Heart right ventricle (tissue), 16 donors: ENCODE results near the gene PRG2. TPM values are rescaled to one million over a fixed set of nuclear protein-coding genes. Genes with fewer than 3 reads are reported as not detected.

Source experiments
- ATAC-seq, 8 donors: fragments of 200-7000 bp; cut with Tn5 transposase; one replicate each; pipeline ENCODE4 v1.9.1; 2020; ENCODE audit warnings: mild to moderate bottlenecking in 8 of 8, moderate library complexity in 8 of 8, moderate number of reproducible peaks in 1 of 8
- DNase-seq, 2 donors: peaks; one replicate each; pipeline ENCODE4 v3.0.0-alpha.2; 2020
- H3K27ac ChIP-seq, 10 donors: fragments of 200-600 bp; sonication (generic) in 2 of 10; one replicate each; pipeline versions ENCODE4 v1.5.0 to v1.8.0; 2020 to 2022; ENCODE audit warnings: mild to moderate bottlenecking in 3 of 10
- H3K27me3 ChIP-seq, 7 donors: fragments of 200-600 bp; one replicate each; pipeline ENCODE4 v1.8.0; 2021 to 2022; ENCODE audit warnings: mild to moderate bottlenecking in 2 of 7
- H3K36me3 ChIP-seq, 9 donors: fragments of 200-600 bp; sonication (generic) in 1 of 9; one replicate each; pipeline versions ENCODE4 v1.5.0 to v1.8.0; 2020 to 2022; ENCODE audit warnings: mild to moderate bottlenecking in 2 of 9
- H3K4me1 ChIP-seq, 9 donors: fragments of 200-600 bp; sonication (generic) in 1 of 9; one replicate each; pipeline versions ENCODE4 v1.5.0 to v1.8.0; 2020 to 2022; ENCODE audit warnings: mild to moderate bottlenecking in 4 of 9
- H3K4me3 ChIP-seq, 10 donors: fragments of 200-600 bp; sonication (generic) in 2 of 10; one replicate each; pipeline versions ENCODE4 v1.5.0 to v1.8.0; 2020 to 2022; ENCODE audit warnings: mild to moderate bottlenecking in 7 of 10, moderate library complexity in 2 of 10
- H3K9me3 ChIP-seq, 11 donors: fragments of 200-600 bp in 10 of 11; sonication (generic) in 2 of 11; one replicate each; pipeline versions ENCODE4 v1.5.0 to v1.8.0; 2013 to 2022; ENCODE audit warnings: mild to moderate bottlenecking in 2 of 11, control low read depth in 1 of 11, moderate library complexity in 1 of 11
- WGBS, 2 donors: extraction: QIAGEN DNeasy Blood & Tissue Kit; methylation state at CpG; one replicate each; pipeline ENCODE4 v1.1.7; 2013; ENCODE audit warnings: inconsistent platforms in 1 of 2; 5-methylcytosine and 5-hydroxymethylcytosine counted together
- intact Hi-C, 10 donors: fragments of 100-400 bp; cut with DNase I; formaldehyde crosslinking; loops; one replicate each; pipeline versions ENCODE4 v1.11.1 to v1.14.2; 2022
- polyA plus RNA-seq, 2 donors: library from polyadenylated mRNA; stranded (reverse); fragments of 200-250 nt; gene quantifications; one replicate each; pipeline ENCODE4 v1.2.3, GENCODE V29; 2013
- total RNA-seq, 10 donors: library from RNA; stranded (reverse); fragmentation: NEBNext Ultra II Directional in 3 of 10; extraction: Animal tissue kit (Norgen Biotek cat#: 25700) in 3 of 10; gene quantifications; one replicate each; pipeline versions ENCODE4 v1.2.1 to v1.2.4, GENCODE V29; 2021 to 2023
- TF ChIP-seq, protein P1 (sequence below), 9 donors: fragments of 200-600 bp; sonication (generic) in 2 of 9; IDR thresholded peaks; one replicate each; pipeline versions ENCODE4 v1.5.0 to v1.8.0; 2021 to 2022; ENCODE audit warnings: antibody characterized with exemption in 9 of 9, mild to moderate bottlenecking in 5 of 9, moderate library complexity in 1 of 9
- donor health status: Arrhythmogenic right ventricular cardiomyopathy.
- donor health status: ischemic (EF 13 %, LVEDD 7.1; RV severe dilation, severe dysfunction).
- donor health status: healthy with polysubstance abuse.
- donor health status: DM: no; HTN: yes; CAD: no.
- donor health status: DM: no; HTN: no; CAD: no.
- donor health status: ischemic (EF 25% LVEDD 6.9; RV normal size, moderate dysfunction).
- donor health status: ischemic (EF 25% LVEDD 5.7; RV mildly dilated, moderate dysfunction).
- donor health status: healthy.
- donor health status: DM: yes; HTN: yes; CAD: no.
- donor health status: Ischemic cardiomyopathy.
- donor health status: ischemic (EF 35%, LVEDD 5.7; RV mildly dilated, moderate dysfunction).
- donor health status: nonischemic (EF 11% LVEDD 7.7; RV severe dilation, severe dysfunction).
- donor health status: DM: yes; HTN: yes; CAD: no.
- donor health status: PGD.
- donor health status: ischemic (EF 29% LVEDD 5.4; RV normal size, mild dysfunction).
- donor health status: nonischemic (EF 23%, LVEDD 6.1; RV moderate dilation, normal function).

The PRG2 gene
- total and polyA plus RNA-seq, 12 donors: 0.49 TPM; not detected in 11

DNA sequence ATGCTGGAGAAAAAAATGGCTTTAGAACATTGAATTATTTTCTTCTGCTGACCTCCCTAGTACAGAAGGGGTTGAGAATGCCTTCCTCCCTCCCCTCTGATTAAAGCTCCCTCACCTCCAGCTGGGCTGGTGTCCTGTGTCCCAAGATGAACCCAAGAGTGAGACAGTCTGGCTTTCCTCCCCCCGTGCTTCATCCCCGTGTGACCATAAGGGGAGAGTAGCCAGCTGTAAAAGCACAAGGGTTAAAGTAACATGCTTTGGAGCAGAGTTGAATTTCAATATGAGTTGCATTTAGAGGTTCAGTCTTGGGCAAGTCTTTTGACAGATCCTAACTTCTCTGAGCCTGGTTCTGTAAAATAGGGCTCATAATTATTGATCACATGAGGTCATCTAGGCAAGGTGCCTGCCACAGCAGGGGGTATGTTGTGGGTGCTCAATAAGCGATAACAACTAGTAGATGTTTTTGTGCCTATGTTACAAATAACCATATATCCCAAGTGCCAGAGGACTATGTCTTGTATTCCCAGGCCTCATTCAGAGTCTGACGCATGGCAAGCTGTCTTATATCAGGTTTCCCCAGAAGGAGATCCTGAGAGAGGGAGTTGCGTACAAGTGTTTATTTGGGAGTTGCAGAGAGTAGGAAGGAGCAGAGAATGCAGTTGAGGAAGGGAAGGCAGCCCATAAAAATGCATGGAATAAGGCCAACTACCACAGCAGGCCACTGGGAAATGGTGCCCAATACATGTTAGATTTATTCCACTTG, 4.1 kb downstream of the PRG2 start:
- peak in 3 of 8 donors; percentile 37 to 81 (median 40) for ATAC-seq
- Histone ChIP-seq H3K27me3 (no peaks in the 10 kb centered on the region), H3K36me3 (no peaks in the 10 kb centered on the region), H3K4me3 (no peak overlapping the region), H3K4me1 (peaks cover 0 to 16% (median 0%) of the 10 kb centered on the region in 9 donors), H3K9me3 (no peaks in the 10 kb centered on the region), H3K27ac (peak overlapping the region in 2 of 10 donors; percentile 43 to 55)
- DNase-seq: peak in 1 of 2 donors; percentile 20
- intact Hi-C loops: loop anchor here in 1 of 10 donors (2.0 kb wide), 1 partner anchor 70 kb away; no protein-coding TSS in a partner anchor
- TF ChIP-seq, protein P1, sequence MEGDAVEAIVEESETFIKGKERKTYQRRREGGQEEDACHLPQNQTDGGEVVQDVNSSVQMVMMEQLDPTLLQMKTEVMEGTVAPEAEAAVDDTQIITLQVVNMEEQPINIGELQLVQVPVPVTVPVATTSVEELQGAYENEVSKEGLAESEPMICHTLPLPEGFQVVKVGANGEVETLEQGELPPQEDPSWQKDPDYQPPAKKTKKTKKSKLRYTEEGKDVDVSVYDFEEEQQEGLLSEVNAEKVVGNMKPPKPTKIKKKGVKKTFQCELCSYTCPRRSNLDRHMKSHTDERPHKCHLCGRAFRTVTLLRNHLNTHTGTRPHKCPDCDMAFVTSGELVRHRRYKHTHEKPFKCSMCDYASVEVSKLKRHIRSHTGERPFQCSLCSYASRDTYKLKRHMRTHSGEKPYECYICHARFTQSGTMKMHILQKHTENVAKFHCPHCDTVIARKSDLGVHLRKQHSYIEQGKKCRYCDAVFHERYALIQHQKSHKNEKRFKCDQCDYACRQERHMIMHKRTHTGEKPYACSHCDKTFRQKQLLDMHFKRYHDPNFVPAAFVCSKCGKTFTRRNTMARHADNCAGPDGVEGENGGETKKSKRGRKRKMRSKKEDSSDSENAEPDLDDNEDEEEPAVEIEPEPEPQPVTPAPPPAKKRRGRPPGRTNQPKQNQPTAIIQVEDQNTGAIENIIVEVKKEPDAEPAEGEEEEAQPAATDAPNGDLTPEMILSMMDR (IDR thresholded peaks at IDR 0.05): no peak
- 65 to 69% methylated on average over 5 of the region's 5 CpGs for WGBS, 2 donors

DNA sequence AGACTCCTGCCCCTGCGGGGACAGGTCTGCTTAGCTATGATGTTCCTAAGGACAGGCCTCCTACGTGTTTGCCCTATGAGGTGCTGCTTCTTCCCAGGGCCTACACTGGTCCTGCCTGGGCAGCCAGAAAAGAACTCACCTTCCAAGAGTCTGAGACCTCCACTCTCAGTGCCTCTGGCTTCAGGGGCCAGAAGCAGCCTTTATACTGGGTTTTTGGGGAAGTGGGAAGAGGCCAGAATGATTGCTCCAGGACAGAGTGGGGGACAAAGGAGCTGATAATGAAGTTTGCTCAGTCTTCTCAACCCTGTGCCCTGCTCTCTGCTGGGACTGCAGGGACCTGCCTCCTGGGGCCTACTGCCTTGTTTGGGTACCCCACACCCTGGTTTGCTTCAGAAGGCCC, 9.5 kb downstream of the PRG2 start, which contains the start of gene PRG3:
TSS of gene PRG3 (minus strand) at position 176 of the 400 bp plus-strand sequence. CDS start 442 bp downstream, outside the sequence.
- H3K4me3 ChIP-seq: no peak within 1 kb of the TSS
- ATAC-seq: no peak
- H3K4me1 ChIP-seq: no peaks in the 10 kb centered on the region
- intact Hi-C loops: no loop called here
- H3K27ac ChIP-seq: no peak within 1 kb of the TSS
- no peaks in the 10 kb centered on the region for H3K9me3 ChIP-seq
- H3K36me3 ChIP-seq: no peaks in the 10 kb centered on the region
- TF ChIP-seq, protein P1 (IDR thresholded peaks at IDR 0.05): no peak
- WGBS, 2 donors: 68 to 74% methylated on average over 2 of the region's 2 CpGs
- H3K27me3 ChIP-seq: peaks cover 0 to 10% (median 0%) of the 10 kb centered on the region in 7 donors
- no peak for DNase-seq

DNA sequence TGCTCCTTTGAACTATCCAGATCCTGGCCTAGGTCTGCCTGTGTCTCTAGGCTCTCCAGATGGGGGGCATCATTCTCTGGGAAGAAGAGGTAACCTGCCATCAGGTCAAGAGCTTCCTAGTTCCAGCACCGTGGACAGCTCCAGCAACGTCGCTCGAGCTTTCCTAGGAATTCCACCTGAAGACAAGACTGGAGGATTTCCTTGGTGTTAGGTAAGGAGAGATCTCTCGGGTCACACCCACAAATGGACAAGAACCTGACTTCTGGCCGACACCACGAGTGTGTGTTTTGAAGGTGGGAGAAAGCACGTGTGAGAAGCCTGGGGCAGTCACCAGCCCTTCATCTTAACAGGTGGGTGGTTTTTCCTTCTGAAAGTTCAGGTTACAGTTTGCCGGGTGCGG, 10.7 kb downstream of the PRG2 start:
- TF ChIP-seq, protein P1 (IDR thresholded peaks at IDR 0.05): no peak
- peaks cover 0 to 6% (median 0%) of the 10 kb centered on the region in 9 donors for H3K4me1 ChIP-seq
- H3K27me3 ChIP-seq: peaks cover 0 to 10% (median 0%) of the 10 kb centered on the region in 7 donors
- H3K36me3 ChIP-seq: no peaks in the 10 kb centered on the region
- no peak overlapping the region for H3K4me3 ChIP-seq
- H3K27ac ChIP-seq: no peak overlapping the region
- ATAC-seq (no peak), DNase-seq (no peak)
- no peaks in the 10 kb centered on the region for H3K9me3 ChIP-seq
- 25% methylated on average over 10 of the region's 10 CpGs for WGBS, 2 donors
- intact Hi-C loops: no loop called here

DNA sequence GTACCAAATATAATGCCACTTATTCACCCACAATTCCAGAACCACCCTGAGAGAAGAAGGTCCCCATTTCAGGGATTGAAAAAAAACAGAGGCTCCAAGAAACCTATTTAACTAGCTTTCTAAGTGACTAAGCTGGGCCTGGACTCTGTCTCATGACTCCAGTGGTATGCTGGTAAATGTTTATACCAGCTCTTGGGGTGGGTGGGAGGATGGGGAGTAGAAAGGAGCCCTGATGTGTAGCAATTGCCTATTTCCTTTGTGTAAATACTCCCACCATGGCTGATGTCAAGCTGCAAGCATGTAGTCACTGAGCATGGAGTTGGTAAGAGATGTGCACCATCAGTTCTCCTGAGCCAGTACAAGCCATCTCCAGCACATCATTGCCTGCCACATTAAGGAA, 12.3 kb downstream of the PRG2 start:
- peaks cover 0 to 10% (median 0%) of the 10 kb centered on the region in 7 donors for H3K27me3 ChIP-seq
- TF ChIP-seq, protein P1 (IDR thresholded peaks at IDR 0.05): no peak

More for the DNA sequence above, 12.3 kb downstream of the PRG2 start:
- ATAC-seq (no peak), DNase-seq (no peak)
- intact Hi-C loops: no loop called here
- no peak overlapping the region for H3K27ac ChIP-seq
- H3K4me3 ChIP-seq: no peak overlapping the region
- H3K36me3 ChIP-seq: no peaks in the 10 kb centered on the region
- H3K4me1 ChIP-seq: peaks cover 0 to 12% (median 3%) of the 10 kb centered on the region in 9 donors
- no peaks in the 10 kb centered on the region for H3K9me3 ChIP-seq
